Stimulated activated CD4-positive, alpha-beta T cell treated with anti-CD3 and anti-CD28 coated beads, TNF-alpha, amount 100 ng/mL, for 1 hour (primary cell): ENCODE data around the gene OR10A4.
"Not testable (repeated sequence)": the region's sequence is repeated elsewhere in the genome, so short reads cannot be mapped to it uniquely, and the experiment has no call there.

ENCODE experiments used
- DNase-seq, 3 donors: peaks; one replicate each; pipeline ENCODE4 v3.0.0-alpha.2; 2020; ENCODE audit warnings: low read depth in 3 of 3, low spot score in 1 of 3

OR10A4 gene, protein sequence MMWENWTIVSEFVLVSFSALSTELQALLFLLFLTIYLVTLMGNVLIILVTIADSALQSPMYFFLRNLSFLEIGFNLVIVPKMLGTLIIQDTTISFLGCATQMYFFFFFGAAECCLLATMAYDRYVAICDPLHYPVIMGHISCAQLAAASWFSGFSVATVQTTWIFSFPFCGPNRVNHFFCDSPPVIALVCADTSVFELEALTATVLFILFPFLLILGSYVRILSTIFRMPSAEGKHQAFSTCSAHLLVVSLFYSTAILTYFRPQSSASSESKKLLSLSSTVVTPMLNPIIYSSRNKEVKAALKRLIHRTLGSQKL

DNA sequence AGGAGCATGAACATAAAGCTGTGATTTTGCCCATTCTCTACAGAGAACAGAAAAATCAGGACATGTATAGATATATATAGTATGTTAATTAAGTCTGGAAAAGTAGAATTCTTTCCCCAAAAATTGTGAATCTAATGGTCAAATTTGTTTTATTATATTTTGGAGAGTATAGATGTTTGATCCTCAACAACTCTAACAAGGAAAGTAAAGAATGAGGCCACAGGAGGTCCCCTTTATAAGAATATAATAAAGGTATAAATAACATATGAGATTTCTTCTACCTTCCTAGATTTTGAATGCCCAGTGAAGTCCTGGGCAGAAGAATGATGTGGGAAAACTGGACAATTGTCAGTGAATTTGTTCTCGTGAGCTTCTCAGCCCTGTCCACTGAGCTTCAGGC lies at the start of gene OR10A4:
OR10A4 (plus strand) TSS at position 301 of the 400 bp plus-strand sequence; CDS start at position 324, 23 bp downstream.
- DNase-seq = no peak

DNA sequence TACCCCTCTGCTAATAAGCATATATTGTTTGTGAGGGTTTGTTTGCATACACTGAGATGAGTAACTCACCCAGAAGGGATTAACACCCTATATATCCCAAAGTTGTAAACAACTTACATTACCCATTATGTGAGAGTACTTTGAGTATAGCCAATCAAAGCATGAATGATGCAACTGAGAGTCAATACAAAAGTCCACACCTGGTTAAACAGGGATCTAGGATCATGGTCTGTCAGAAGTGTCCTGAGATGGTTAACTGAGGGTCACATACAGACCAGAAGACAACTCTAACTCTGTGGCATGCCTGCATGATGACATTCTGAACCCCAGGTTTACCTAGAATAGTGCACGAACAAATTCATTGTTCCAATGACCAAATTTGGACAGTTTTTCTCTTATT lies 48.3 kb upstream of the OR10A4 start:
- no peak for DNase-seq

DNA sequence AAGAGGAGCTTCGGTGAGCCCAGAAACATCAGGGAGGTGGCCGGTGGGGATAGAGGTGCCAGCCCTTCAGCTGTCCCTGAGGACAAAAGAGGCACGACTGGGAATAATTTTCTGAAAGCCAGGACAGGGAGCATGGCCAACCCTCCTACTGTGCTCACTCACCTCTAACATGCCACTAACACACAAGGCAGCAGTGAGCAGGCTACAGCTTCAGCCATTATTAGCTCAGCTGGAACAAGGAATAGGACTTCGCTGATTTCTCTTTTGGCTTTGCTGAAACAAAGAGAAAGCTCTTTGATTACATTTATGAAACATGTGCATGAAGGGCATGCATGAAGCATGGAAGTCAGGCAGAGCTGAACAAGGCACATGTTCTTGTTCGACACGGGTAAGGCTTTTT lies 43.1 kb upstream of the OR10A4 start:
- DNase-seq = no peak

DNA sequence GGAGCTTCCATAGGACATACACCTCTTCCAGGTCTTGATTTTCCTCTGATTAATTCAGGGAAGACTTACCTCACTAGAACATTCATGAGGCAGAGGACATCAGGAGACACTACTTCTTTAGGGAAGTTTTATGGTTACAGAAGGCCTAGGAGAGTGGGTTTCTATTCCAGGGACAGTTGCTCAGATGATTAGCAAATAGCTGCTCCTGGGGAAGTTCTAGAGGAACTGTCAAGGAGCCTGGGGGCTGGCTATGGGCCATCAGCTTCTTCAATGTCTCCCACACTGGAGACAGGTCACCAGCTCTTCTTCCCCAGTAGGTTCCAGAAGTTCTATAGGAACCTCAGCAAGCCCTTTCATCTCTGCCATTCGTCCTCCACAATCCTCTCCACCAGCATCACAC lies 42.4 kb upstream of the OR10A4 start:
- no peak for DNase-seq

DNA sequence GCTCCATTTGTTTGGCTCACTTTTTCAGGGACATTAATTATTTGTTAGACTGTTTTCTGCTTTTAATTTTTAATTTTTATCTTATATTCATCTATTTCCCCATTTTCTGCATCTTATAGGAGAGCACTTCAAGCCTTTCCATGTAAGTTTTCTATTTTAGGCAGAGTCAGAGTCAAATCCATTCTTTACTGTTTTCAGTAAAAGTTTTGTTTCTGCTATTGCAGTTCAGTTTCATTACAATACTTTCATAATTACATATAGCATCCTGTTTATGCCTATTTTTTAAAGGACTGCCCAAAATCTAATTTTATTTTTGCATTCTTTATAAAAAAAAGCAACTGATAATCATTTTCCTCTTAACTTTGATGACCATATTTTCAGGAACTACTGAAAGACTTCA lies 34.7 kb upstream of the OR10A4 start:
- DNase-seq = no peak

DNA sequence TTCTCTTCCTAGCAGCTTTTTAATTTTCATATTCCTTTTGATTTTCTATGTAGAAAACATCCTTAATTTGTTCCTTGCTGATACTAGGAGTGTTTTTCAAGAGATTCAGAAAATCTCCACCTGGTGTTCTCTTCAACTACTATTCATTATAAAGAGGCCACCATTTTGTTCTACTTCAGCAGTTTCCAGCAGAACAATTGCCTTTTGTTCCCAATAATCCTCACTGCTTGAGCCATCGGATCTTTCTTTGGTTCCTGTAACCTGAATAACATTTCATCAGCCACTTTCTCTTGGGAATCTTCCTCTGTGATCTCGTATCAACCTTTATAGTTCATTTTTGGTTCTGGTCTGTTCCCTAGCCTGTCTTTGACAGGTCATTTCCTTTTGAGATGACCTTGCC lies 32.8 kb upstream of the OR10A4 start:
- DNase-seq = no peak

DNA sequence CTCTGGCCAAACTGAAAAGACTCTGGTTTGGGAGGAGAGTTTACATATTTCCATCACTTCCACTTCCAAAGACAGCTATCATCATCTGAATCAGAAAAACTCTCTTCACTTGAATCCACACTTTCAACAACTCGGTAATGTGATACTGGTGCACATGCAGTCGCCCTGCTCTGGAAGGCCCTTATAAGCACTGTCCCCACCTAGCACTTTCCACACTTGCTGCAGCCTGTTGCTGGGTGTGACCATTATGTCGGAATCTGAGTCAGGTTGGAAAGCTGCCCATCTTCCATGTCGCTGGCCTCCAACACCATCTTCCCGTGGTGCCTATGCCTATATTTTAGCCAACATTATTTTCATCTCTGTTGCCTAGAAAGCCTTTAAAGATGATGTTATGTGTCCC lies 32.1 kb upstream of the OR10A4 start:
- no peak for DNase-seq

DNA sequence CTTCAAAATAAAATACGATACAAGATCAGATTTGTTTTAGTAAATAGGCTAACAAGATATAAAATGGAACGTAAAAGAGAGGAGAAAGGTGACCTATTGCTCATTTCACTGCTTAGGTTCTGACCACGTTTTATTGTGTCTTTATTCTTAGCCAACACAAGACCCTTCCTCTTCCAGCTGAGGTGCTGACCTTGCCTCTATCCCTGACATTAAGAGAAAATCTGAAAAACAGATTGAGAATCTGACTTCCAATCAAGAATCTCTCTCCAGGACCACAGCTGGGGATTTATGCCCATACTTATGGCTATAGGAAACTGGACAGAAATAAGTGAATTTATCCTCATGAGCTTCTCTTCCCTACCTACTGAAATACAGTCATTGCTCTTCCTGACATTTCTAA lies 31.0 kb upstream of the OR10A4 start, which contains the start of gene OR10A5:
OR10A5 (plus strand) TSS at position 301 of the 400 bp plus-strand sequence; CDS start at position 301, 0 bp downstream.
- DNase-seq = no peak

DNA sequence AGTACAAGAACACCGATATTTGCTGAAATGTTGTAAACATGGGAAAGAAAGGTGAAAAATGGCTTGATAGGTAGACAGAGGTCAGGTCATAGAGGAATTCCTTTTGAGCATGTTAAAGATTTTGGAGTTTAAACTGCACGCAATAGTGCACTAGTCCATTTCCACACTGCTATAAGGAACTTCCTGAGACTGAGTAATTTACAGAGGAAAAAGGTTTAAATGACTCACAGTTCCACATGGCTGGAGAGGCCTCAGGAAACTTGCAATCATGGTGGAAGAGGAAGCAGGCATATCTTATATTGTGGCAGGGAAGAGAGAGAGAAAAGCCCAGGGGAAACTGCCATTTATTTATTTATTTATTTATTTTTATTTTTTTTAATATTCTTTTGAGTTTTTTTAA lies 25.9 kb upstream of the OR10A4 start:
- no peak for DNase-seq

DNA sequence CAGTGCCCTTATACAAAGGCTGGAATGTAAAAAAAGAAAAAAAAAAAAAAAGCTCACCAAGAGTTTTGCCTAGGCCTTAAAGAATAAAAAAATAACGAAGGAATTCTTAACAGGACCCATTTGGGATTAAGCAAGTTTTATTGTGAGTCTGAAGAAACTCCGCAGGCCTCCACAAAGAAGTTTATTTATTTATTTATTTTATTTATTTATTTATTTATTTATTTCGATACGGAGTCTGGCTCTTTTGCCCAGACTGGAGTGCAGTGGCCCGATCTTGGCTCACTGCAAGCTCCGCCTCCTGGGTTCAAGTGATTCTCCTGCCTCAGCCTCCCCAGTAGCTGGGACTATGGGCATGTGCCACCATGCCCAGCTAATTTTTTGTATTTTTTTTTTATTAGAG lies 21.6 kb upstream of the OR10A4 start:
- DNase-seq = not testable (repeated sequence)

DNA sequence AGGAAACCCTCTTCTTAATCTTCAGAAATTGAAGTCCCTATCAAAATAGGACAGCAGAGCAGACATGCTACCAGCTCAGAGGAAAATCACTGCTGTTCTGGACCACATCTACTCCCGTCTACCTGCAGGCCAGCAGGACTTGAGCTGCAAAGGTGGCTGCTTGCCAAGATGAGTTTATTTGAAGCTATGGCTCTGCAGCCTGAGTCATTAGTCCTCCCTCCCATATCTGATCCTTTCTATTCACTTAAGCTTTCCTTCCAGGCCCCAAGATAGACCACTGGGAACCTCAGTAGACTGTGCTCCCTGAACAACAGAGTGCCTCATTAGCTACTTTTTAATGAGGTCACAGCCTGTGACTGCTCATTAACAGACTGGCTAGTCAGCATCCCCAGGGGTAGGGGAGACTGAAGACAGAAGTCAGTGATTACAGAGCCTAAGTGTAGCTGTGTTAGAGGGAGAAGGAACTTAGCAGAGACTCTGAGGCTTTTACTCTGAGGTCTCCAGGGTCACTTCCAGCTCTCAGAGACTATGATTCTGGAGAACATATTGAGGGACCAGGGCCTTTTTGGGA lies 20.4 kb upstream of the OR10A4 start:
- no peak for DNase-seq

DNA sequence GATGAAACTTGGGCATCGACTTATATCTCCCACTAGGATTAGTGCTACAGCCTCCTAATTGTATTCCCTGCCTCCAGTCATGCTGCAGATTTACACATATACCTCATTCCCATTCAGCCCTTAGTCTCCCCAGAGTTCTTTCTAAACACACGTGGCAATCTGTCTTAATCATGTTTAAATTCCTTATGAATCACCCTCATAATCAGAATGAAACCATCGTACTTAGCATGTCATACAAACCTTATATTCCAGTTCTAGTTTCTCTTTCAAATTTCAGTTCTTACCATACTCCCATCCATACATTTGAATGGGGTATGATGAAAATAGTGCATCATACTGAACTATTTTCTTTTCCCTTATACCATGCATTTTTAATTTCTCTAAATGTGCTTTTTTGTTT lies 19.6 kb upstream of the OR10A4 start:
- no peak for DNase-seq

DNA sequence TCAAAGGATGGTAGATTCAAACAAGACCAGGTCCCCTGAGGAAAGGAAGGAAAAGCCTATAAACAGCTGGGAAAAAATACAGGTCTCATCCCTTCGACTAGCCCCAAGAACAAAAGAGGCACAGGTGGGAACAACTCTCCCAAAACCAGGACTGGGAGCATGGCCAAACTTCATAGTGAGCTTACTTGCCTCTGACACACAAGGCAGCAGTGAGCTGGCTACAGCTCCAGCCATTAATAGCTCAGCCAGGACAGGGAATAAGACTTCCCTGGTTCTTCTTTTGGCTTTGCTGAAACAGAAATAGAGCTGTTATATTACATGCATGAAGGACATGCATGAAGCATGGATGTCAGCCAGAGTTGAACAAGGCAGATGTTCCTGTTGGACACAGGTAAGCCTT lies 13.5 kb upstream of the OR10A4 start, which contains the start of gene OR10A2:
OR10A2 (plus strand) TSS at position 97 of the 400 bp plus-strand sequence. CDS start 6,698 bp downstream, outside the sequence.
- DNase-seq = no peak

DNA sequence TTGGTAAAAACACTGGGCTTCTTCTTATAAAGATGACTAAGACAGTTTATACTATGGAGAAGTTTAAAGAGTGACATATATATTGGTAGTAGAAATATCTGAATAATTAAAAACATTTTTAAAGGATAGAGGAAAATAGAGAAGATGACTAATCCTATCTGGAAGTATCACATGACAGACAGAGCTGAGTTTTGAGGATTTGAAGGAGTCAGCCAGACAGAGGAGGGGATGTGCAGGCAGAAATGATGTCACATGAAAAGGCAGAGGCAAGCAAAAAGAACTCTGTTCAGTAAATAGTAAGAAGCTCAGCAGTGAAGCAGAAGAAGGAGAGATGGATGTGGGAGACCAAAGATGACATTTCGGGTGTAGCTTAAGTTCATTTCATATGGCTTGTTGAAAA lies 12.0 kb upstream of the OR10A4 start:
- no peak for DNase-seq

DNA sequence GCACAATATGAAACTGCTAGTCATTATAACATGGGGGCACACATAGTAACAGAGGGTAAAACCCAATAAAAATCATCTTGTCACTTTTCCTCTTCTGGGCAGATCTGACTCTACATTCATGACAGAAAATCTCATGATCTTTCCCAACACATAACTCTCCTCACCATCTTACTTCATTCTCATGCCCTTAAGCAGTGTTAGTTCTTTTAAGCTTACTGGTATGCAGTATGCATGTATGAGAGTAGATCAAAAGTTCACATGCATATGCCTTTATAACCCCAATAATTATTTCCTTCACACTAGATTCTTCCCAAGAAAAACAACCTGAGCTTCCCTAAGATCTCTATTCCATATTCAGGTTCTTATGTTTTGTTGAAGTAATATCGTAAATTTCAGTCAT lies 5.1 kb upstream of the OR10A4 start:
- no peak for DNase-seq

DNA sequence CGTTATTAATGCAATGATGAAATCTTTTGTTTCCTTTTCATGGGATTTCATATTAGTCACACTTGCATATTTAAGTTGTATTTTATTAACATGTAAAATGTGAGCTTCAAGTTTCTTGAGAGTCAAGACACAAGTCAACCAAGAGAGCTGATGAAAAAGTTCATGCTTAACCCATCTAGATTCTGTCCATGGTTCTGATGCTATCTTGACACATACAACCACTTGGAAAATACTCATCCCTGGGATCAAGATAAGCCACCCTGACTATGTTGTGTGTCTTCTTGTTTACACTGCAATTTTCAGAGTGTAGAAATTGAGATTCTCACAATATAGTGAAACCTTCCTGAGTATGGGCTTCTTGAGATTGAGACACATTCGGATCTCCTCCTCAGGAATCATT lies 664 bp upstream of the OR10A4 start:
- no peak for DNase-seq

DNA sequence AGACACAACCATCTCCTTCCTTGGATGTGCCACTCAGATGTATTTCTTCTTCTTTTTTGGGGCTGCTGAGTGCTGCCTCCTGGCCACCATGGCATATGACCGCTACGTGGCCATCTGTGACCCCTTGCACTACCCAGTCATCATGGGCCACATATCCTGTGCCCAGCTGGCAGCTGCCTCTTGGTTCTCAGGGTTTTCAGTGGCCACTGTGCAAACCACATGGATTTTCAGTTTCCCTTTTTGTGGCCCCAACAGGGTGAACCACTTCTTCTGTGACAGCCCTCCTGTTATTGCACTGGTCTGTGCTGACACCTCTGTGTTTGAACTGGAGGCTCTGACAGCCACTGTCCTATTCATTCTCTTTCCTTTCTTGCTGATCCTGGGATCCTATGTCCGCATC lies 489 bp downstream of the OR10A4 start:
- no peak for DNase-seq

DNA sequence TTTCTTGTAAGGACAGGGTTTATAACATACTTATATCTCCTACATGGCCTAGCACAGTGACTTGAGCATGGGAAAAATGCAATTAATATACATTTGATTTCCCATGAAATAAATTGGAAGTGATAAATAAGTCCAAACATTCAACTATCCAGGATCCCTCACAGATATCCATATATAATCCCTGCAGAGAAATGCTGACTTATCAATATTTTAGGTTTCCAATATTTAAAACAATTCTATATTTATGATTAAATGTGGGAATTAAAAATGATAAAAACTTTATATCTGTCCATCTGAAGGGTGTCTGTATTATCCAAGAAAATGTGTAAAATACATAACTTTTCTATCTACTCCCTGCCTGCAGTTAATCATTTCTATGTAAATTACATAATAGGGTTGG lies 6.3 kb downstream of the OR10A4 start:
- no peak for DNase-seq

DNA sequence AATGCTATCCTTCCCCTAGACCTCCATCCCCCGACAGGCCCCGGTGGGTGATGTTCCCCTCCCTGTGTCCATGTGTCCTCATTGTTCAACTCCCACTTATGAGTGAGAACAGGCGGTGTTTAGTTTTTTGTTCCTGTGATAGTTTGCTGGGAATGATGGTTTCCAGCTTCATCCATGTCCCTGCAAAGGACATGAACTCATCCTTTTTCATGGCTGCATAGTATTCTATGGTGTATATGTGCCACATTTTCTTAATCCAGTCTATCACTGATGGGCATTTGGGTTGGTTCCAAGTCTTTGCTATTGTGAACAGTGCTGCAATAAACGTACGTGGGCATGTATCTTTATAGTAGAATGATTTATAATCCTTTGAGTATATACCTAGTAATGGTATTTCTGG lies 11.3 kb downstream of the OR10A4 start:
- not testable (repeated sequence) for DNase-seq

DNA sequence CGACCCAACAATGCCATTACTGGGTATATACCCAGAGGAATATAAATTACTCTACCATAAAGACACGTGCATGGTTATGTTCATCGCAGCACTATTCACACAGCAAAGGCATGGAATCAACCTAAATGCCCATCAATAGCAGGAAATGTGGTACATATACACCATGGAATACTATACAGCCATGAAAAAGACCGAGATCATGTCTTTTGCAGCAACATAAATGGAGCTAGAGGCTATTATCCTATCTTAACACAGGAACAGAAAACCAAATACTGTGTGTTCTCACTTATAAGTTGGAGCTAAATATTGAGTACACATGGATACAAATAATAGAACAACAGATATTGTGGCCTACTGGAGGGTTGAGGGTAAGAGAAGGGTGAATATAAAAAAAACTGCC lies 12.4 kb downstream of the OR10A4 start:
- no peak for DNase-seq

DNA sequence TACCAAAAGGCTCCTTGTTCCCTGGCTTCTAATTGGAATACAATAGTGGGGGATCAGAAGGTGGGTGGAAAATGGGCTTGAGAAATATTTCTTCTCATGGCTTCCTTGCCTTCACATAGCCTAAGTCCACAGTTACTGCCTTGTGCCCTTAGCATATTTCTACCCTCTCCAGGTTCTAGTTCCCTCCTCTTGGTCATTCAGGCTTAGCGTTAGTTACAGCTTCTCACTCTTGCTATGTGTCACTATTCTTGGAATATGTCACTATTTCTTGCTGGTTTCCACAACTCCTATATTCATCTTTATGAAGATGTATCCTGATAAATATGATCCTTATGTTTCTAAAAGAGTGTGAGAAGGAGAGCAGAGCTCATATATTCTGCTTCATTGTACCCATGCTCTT lies 13.4 kb downstream of the OR10A4 start:
- DNase-seq = no peak

DNA sequence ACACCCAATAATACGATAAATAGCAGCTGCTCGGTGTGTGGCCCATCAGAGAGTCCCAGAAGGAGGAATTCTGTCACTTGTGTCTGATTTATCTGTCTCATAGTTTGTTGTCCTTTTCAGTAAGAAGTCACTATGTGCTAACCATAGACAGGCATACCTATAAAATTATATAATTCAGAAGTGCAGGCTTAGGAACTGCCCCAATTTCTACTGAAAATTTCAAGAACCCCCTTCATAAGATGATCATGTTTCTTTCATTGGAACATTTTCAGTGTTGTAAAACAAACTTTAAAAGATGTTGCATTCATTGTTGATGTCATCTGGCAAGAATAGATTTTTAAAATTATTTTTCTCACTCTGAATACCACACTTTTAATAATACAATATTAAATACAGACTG lies 16.0 kb downstream of the OR10A4 start, which contains the start of gene OR2D2:
OR2D2 (minus strand) TSS at position 101 of the 400 bp plus-strand sequence; CDS start at position 101, 0 bp downstream.
- DNase-seq = no peak

DNA sequence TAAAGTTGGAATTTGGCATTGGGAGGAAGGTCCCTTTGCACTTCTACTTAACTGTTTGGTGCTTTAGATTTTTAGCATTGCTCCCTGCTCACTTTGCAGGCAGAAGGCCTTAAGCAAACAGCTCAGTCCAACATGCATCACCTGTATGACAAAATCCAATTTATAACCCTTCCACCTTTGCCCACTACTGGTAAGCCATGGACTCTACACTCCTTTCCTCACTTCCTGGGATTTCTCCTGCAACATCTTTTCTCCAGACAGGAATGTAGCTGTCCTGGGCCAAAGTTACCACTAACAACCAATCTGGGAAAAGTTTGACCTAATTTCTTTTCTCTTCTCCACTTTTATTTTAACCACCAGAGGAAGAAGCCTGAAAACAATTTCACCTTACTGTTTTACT lies 17.7 kb downstream of the OR10A4 start:
- no peak for DNase-seq
